ENCODE data around the gene LDB3. TPM values are rescaled to one million over a fixed set of nuclear protein-coding genes. Genes with fewer than 3 reads are reported as not detected.

LDB3 gene
- total RNA-seq, 1 experiment from 2014 or later, result 0.20 TPM

GRCh38 chr10:86756511-86757112 lies 88.3 kb downstream of the LDB3 start, which contains the start of gene BMPR1A:
BMPR1A (plus strand) TSS chr10:86756619; CDS start chr10:86876019, 119,400 bp downstream.
- H3K4me3 ChIP-seq (replicated peaks in 1 of 2; ENCODE audit: low read depth in 1 of 2, low read length in 2 of 2), result peak within 1 kb of the TSS; percentile 79 to 81
- peak; percentile 95 for TF ChIP-seq ZFX (IDR thresholded peaks at IDR 0.05)
- peak; percentile 34 for TF ChIP-seq SIN3A (IDR thresholded peaks at IDR 0.05; ENCODE audit: low read depth)
- no peak for TF ChIP-seq CEBPB (IDR thresholded peaks at IDR 0.05; ENCODE audit: low read depth)
- no peak for TF ChIP-seq EZH2 (IDR thresholded peaks at IDR 0.05)
- peak; percentile 6; the same call in 1 of the 2 replicates for TF ChIP-seq CBX3 (IDR thresholded peaks at IDR 0.05; ENCODE audit: low read depth)
- peaks cover 19 to 27% of the 10 kb centered on the region in 2 experiments for H3K4me1 ChIP-seq (ENCODE audit: control insufficient read depth in 1 of 2, insufficient read depth in 2 of 2, low read length in 2 of 2)
- H2AFZ ChIP-seq (ENCODE audit: low read depth, low read length, poor library complexity, severe bottlenecking), result no peak within 1 kb of the TSS
- H3K27ac ChIP-seq (ENCODE audit: low read depth, low read length), result peak within 1 kb of the TSS; percentile 98
- intact Hi-C loops (cut with micrococcal nuclease), result loop anchor here (1.0 to 5.0 kb wide), 2 partner anchors 46 to 234 kb away; partner anchors contain the start of gene WAPL
- no peaks in the 10 kb centered on the region for H3K27me3 ChIP-seq (ENCODE audit: insufficient read depth, low read length)
- POLR2A ChIA-PET, result interaction anchor here (0.5 kb wide), 1 partner anchor 355 kb away, joined by 3 read pairs; no protein-coding TSS in a partner anchor
- no peaks in the 10 kb centered on the region for H3K36me3 ChIP-seq (ENCODE audit: control insufficient read depth in 1 of 2, insufficient read depth in 2 of 2, low read length in 2 of 2)
- no peaks in the 10 kb centered on the region for H3K9me2 ChIP-seq (ENCODE audit: insufficient read depth)
- RAD21 ChIA-PET (ENCODE audit: low non-redundant PET in 1 of 2, low total read pairs in 2 of 2, uncharacterized antibody in 2 of 2, unreplicated experiment in 2 of 2), result interaction anchor here in 1 of 2 experiments (0.6 kb wide), 1 partner anchor 210 kb away, joined by 5 read pairs; no protein-coding TSS in a partner anchor
- no peaks in the 10 kb centered on the region for H3K9me3 ChIP-seq (ENCODE audit: control insufficient read depth in 1 of 2, insufficient read depth in 1 of 2, low read depth in 1 of 2, low read length in 2 of 2)
- H3K9ac ChIP-seq (ENCODE audit: low read length), result peak within 1 kb of the TSS; percentile 93
- BruUV-seq (replicated peaks), result no TSS peak
- DNase-seq (ENCODE audit: low read depth, low spot score) (no peak), ATAC-seq (peak; percentile 52)
- peak within 1 kb of the TSS; percentile 81 for H3K4me2 ChIP-seq (ENCODE audit: low read length)
- CTCF ChIA-PET, result interaction anchor here (1.3 to 1.4 kb wide), 2 partner anchors 14 to 143 kb away, joined by 4 read pairs; no protein-coding TSS in a partner anchor
- H3K79me2 ChIP-seq (ENCODE audit: insufficient read depth, low read length), result peaks cover 55% of the 10 kb centered on the region
- peaks cover 4% of the 10 kb centered on the region; the same call in 1 of the 2 replicates for H4K20me1 ChIP-seq (ENCODE audit: insufficient read depth)

GRCh38 chr10:86757113-86757972 lies 89.0 kb downstream of the LDB3 start:
- intact Hi-C loops (cut with micrococcal nuclease), result loop anchor here (5.0 kb wide), 1 partner anchor 235 kb away; the partner anchor contains the start of gene WAPL
- peak overlapping the region; percentile 80 for H3K9ac ChIP-seq (ENCODE audit: low read length)
- no peaks in the 10 kb centered on the region for H3K9me2 ChIP-seq (ENCODE audit: insufficient read depth)
- H3K9me3 ChIP-seq (ENCODE audit: control insufficient read depth in 1 of 2, insufficient read depth in 1 of 2, low read depth in 1 of 2, low read length in 2 of 2), result no peaks in the 10 kb centered on the region
- H3K79me2 ChIP-seq (ENCODE audit: insufficient read depth, low read length), result peaks cover 62% of the 10 kb centered on the region
- POLR2A ChIA-PET, result no interaction called here
- peaks cover 19 to 27% of the 10 kb centered on the region in 2 experiments for H3K4me1 ChIP-seq (ENCODE audit: control insufficient read depth in 1 of 2, insufficient read depth in 2 of 2, low read length in 2 of 2)
- no TSS peak for BruUV-seq (replicated peaks)
- peak in 2 of 3 experiments; percentile 22 to 27; a peak in 2 of 6 replicates for TF ChIP-seq CTCF (IDR thresholded peaks at IDR 0.05 in 2 of 3, conservative IDR thresholded peaks at IDR 0.05 in 1 of 3; ENCODE audit: borderline replicate concordance in 1 of 3, insufficient read depth in 1 of 3, low read depth in 2 of 3, low read length in 2 of 3)
- no peak for TF ChIP-seq JUND (IDR thresholded peaks at IDR 0.05)
- no peak for TF ChIP-seq SP1 (IDR thresholded peaks at IDR 0.05; ENCODE audit: low read depth)
- 0 out of 2 replicates have a peak, but pooled peaks have one; percentile 9 for TF ChIP-seq CEBPB (IDR thresholded peaks at IDR 0.05; ENCODE audit: low read depth)
- TF ChIP-seq ZFX (IDR thresholded peaks at IDR 0.05), result peak; percentile 88
- peak overlapping the region; percentile 69 for H3K4me2 ChIP-seq (ENCODE audit: low read length)
- H4K20me1 ChIP-seq (ENCODE audit: insufficient read depth), result peaks cover 4% of the 10 kb centered on the region; the same call in 1 of the 2 replicates
- DNase-seq (ENCODE audit: low read depth, low spot score) (peak; percentile 29), ATAC-seq (peak; percentile 1; the same call in 1 of the 2 replicates)
- peak overlapping the region; percentile 92 for H3K27ac ChIP-seq (ENCODE audit: low read depth, low read length)
- no peak overlapping the region for H2AFZ ChIP-seq (ENCODE audit: low read depth, low read length, poor library complexity, severe bottlenecking)
- H3K36me3 ChIP-seq (ENCODE audit: control insufficient read depth in 1 of 2, insufficient read depth in 2 of 2, low read length in 2 of 2), result no peaks in the 10 kb centered on the region
- RAD21 ChIA-PET (ENCODE audit: low non-redundant PET in 1 of 2, low total read pairs in 2 of 2, uncharacterized antibody in 2 of 2, unreplicated experiment in 2 of 2), result no interaction called here
- no peaks in the 10 kb centered on the region for H3K27me3 ChIP-seq (ENCODE audit: insufficient read depth, low read length)
- H3K4me3 ChIP-seq (replicated peaks in 1 of 2; ENCODE audit: low read depth in 1 of 2, low read length in 2 of 2), result peak overlapping the region; percentile 77 to 81
- CTCF ChIA-PET, result interaction anchor here (1.2 to 1.4 kb wide), 3 partner anchors 13 to 143 kb away, joined by 3 to 4 read pairs (median 4); no protein-coding TSS in a partner anchor

All from HCT116 (cell line).